GM19023 (cell line): Measurements from ENCODE around the gene TRAPPC3L.
A peak's percentile ranks its signal among the peaks of the same experiment; 100 is the strongest.

Source experiments
- ATAC-seq: cut with Tn5 transposase; IDR thresholded peaks from one replicate; pipeline ENCODE4 v1.9.1; 2021; ENCODE audit warnings: mild to moderate bottlenecking, moderate library complexity; ENCODE audit not compliant: unreplicated experiment

The TRAPPC3L gene

GRCh38 chr6:116468293-116468692, 77.2 kb downstream of the TRAPPC3L start:
- ATAC-seq: no peak

GRCh38 chr6:116467514-116467913, 78.0 kb downstream of the TRAPPC3L start:
- ATAC-seq: no peak

GRCh38 chr6:116467096-116467495, 78.4 kb downstream of the TRAPPC3L start:
- no peak for ATAC-seq

- ATAC-seq: no peak
These were observed 80.2 kb downstream of the TRAPPC3L start for GRCh38 chr6:116465246-116465645.

GRCh38 chr6:116463301-116463700, 82.2 kb downstream of the TRAPPC3L start:
- ATAC-seq: no peak

GRCh38 chr6:116461932-116462885, 83.3 kb downstream of the TRAPPC3L start:
- ATAC-seq: peak; percentile 79

GRCh38 chr6:116461331-116461931, 84.1 kb downstream of the TRAPPC3L start, which contains the start of gene CALHM6:
TSS of gene CALHM6 (plus strand) at chr6:116461375. CDS start at chr6:116461930, 555 bp downstream.
- no peak for ATAC-seq

GRCh38 chr6:116459927-116460326, 85.6 kb downstream of the TRAPPC3L start:
- ATAC-seq: no peak

GRCh38 chr6:116458264-116458663, 87.2 kb downstream of the TRAPPC3L start:
- ATAC-seq: no peak

- ATAC-seq: no peak
These were observed 88.6 kb downstream of the TRAPPC3L start for GRCh38 chr6:116456927-116457326.

- no peak for ATAC-seq
These were observed 89.4 kb downstream of the TRAPPC3L start for GRCh38 chr6:116456106-116456505.

- ATAC-seq: no peak
These were observed 93.0 kb downstream of the TRAPPC3L start for GRCh38 chr6:116452531-116452930.

- no peak for ATAC-seq
These were observed 93.6 kb downstream of the TRAPPC3L start for GRCh38 chr6:116451916-116452315.

GRCh38 chr6:116450769-116451740, 94.4 kb downstream of the TRAPPC3L start:
- peak; percentile 74 for ATAC-seq

GRCh38 chr6:116450185-116450710, 95.2 kb downstream of the TRAPPC3L start:
- ATAC-seq: no peak

GRCh38 chr6:116449565-116449964, 95.9 kb downstream of the TRAPPC3L start:
- ATAC-seq: no peak

GRCh38 chr6:116447496-116448011, 97.9 kb downstream of the TRAPPC3L start:
- ATAC-seq: no peak

GRCh38 chr6:116447052-116447451, 98.4 kb downstream of the TRAPPC3L start:
- ATAC-seq: no peak

- no peak for ATAC-seq
These were observed 99.1 kb downstream of the TRAPPC3L start for GRCh38 chr6:116446399-116446798.

GRCh38 chr6:116445102-116445501, 100.4 kb downstream of the TRAPPC3L start:
- ATAC-seq: no peak
